ENCODE data around the gene HEATR3.

DNA sequence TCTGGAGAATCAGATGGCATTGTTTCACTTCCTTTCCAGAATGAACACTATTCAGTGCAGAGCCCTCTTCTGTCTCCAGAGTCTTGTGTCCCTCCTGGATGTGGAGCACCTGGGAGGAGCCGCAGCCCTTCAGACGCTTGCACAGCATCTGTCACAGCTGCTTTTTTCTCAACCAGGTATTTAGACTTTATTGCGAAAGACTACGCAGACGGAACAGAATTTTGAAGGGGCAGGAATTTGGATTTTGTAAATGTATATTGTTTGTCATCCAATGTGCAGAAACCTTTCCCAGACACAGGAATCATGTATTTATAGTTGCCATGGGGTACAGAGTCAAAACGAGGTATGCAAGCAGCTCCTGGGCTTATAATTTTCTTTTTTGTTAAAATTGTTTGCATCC lies 20.4 kb downstream of the HEATR3 start:
- no peak for TF ChIP-seq CTCF (IDR thresholded peaks at IDR 0.05)
- no peak for TF ChIP-seq POLR2A (IDR thresholded peaks at IDR 0.05)

Data from esophagus squamous epithelium (tissue), 4 donors.